ENCODE results near the gene KLF11.

Gene KLF11

GRCh38 chr2:10063566-10063965 lies 20.2 kb downstream of the KLF11 start:
- DNase-seq (ENCODE audit: insufficient read length) (no peak), FAIRE-seq (no peak)
- TF ChIP-seq TAF1 (IDR thresholded peaks at IDR 0.05; ENCODE audit: borderline replicate concordance, low read depth, low read length) = no peak
- no peak for TF ChIP-seq POLR2A (IDR thresholded peaks at IDR 0.05; ENCODE audit: low read depth, low read length)
- no peak for TF ChIP-seq POLR2AphosphoS5 (IDR thresholded peaks at IDR 0.05; ENCODE audit: low read depth, low read length)

- FAIRE-seq (no peak), DNase-seq (ENCODE audit: insufficient read length) (no peak)
- TF ChIP-seq POLR2AphosphoS5 (IDR thresholded peaks at IDR 0.05; ENCODE audit: low read depth, low read length) (no peak), POLR2A (IDR thresholded peaks at IDR 0.05; ENCODE audit: low read depth, low read length) (no peak), TAF1 (IDR thresholded peaks at IDR 0.05; ENCODE audit: borderline replicate concordance, low read depth, low read length) (no peak)
Measured at GRCh38 chr2:10064932-10065772, 21.8 kb downstream of the KLF11 start.

- no peak for FAIRE-seq
- no peak for TF ChIP-seq POLR2AphosphoS5 (IDR thresholded peaks at IDR 0.05; ENCODE audit: low read depth, low read length)
- no peak for DNase-seq (ENCODE audit: insufficient read length)
Measured at GRCh38 chr2:10065773-10066055, 22.4 kb downstream of the KLF11 start.

DNA sequence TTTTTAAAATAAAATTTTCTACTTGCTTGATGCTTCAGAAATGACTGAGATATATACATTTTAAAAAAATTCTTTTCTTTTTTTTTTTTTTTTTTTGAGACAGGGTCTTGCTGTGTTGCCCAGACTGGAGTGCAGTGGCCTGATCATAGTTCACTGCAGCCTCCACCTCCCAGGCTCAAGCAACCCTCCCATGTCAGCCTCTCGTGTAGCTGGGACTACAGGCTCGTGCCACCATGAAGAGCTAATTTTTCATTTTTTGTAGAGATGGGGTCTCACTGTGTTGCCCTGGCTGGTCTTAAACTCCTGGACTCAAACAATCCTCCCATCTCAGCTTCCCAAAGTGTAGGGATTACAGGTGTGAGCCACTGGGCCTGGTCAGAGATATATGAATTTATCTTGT lies 24.0 kb downstream of the KLF11 start:
- FAIRE-seq (no peak), DNase-seq (ENCODE audit: insufficient read length) (no peak)
- TF ChIP-seq POLR2A (IDR thresholded peaks at IDR 0.05; ENCODE audit: low read depth, low read length) (no peak), POLR2AphosphoS5 (IDR thresholded peaks at IDR 0.05; ENCODE audit: low read depth, low read length) (no peak), TAF1 (IDR thresholded peaks at IDR 0.05; ENCODE audit: borderline replicate concordance, low read depth, low read length) (no peak)

- TF ChIP-seq POLR2AphosphoS5 (IDR thresholded peaks at IDR 0.05; ENCODE audit: low read depth, low read length) (no peak), POLR2A (IDR thresholded peaks at IDR 0.05; ENCODE audit: low read depth, low read length) (no peak), TAF1 (IDR thresholded peaks at IDR 0.05; ENCODE audit: borderline replicate concordance, low read depth, low read length) (no peak)
- DNase-seq (ENCODE audit: insufficient read length) (no peak), FAIRE-seq (no peak)
Measured at GRCh38 chr2:10067881-10068280, 24.5 kb downstream of the KLF11 start.

DNA sequence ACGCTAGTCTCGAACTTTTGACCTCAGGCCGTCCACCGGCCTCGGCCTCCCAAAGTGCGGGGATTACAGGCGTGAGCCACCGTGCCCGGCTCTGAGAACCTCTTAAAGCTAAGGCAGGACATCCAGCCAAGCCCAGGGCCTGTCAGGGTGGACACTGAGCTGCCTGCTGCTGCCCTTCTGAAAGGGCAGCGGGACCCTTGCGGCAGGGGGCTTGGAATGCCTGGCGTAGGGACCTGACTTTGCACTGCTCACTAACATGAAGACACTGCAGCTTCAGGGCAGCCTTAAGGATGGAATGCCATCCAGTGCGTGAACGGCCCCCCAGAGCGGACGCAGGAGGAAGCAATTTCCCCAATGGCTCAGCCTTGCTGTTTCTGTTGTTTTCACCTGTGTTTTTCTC lies 27.8 kb downstream of the KLF11 start:
- no peak for DNase-seq (ENCODE audit: insufficient read length)
- FAIRE-seq = no peak

DNA sequence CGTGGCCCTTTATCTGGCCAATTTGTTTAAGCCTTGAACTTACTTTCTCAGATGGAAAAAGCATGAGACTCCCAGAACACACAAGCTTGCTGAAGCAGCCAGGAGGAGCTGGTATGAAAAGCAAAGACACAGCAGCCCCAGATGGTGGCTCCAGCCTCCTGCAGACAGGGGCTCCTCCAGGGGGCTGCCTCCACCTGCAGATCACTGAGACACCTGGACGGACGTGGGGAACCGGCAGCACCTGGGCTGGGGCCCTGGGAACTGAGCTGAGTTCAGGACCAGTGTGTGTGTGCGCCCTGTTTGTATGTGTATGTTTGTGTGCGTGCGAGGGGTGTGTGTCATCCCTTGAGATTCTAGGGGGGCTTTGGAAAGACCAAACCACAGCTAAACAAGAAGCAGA lies 28.2 kb downstream of the KLF11 start:
- no peak for DNase-seq (ENCODE audit: insufficient read length)
- FAIRE-seq = no peak
- TF ChIP-seq POLR2A (IDR thresholded peaks at IDR 0.05; ENCODE audit: low read depth, low read length) (no peak), TAF1 (IDR thresholded peaks at IDR 0.05; ENCODE audit: borderline replicate concordance, low read depth, low read length) (no peak), POLR2AphosphoS5 (IDR thresholded peaks at IDR 0.05; ENCODE audit: low read depth, low read length) (no peak)

More for the DNA sequence above, 27.8 kb downstream of the KLF11 start:
- no peak for TF ChIP-seq TAF1 (IDR thresholded peaks at IDR 0.05; ENCODE audit: borderline replicate concordance, low read depth, low read length)
- TF ChIP-seq POLR2A (IDR thresholded peaks at IDR 0.05; ENCODE audit: low read depth, low read length) = no peak
- no peak for TF ChIP-seq POLR2AphosphoS5 (IDR thresholded peaks at IDR 0.05; ENCODE audit: low read depth, low read length)

- DNase-seq (ENCODE audit: insufficient read length) (peak; percentile 89), FAIRE-seq (peak; percentile 99)
- TF ChIP-seq TAF1 (IDR thresholded peaks at IDR 0.05; ENCODE audit: borderline replicate concordance, low read depth, low read length) = no peak
Measured at GRCh38 chr2:10072656-10073480, 29.5 kb downstream of the KLF11 start.

DNA sequence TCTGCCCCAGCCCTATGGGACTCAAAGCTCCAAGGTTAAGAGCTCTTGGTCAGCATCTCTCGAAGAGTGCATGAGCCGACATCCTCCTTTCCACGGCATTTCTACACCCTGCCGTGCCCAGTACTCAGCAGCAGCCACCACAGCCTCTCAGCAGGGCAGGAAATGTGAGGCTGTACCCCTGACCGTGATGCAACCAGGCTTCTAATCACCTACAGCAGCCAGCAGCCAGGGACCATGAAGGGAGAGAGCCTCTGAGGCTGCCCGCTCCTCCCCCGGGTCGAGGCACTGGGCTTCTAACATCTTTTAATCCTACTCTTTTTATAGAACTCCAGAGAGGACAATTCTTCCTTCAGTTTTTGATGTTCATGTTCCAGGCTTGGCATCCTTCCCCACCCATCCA lies 30.4 kb downstream of the KLF11 start:
- FAIRE-seq (peak; percentile 48), DNase-seq (ENCODE audit: insufficient read length) (no peak)
- TF ChIP-seq POLR2A (IDR thresholded peaks at IDR 0.05; ENCODE audit: low read depth, low read length) (no peak), POLR2AphosphoS5 (IDR thresholded peaks at IDR 0.05; ENCODE audit: low read depth, low read length) (no peak), TAF1 (IDR thresholded peaks at IDR 0.05; ENCODE audit: borderline replicate concordance, low read depth, low read length) (no peak)

GRCh38 chr2:10075101-10075500 lies 31.8 kb downstream of the KLF11 start:
- DNase-seq (ENCODE audit: insufficient read length) (no peak), FAIRE-seq (no peak)
- TF ChIP-seq POLR2AphosphoS5 (IDR thresholded peaks at IDR 0.05; ENCODE audit: low read depth, low read length) = no peak
- no peak for TF ChIP-seq POLR2A (IDR thresholded peaks at IDR 0.05; ENCODE audit: low read depth, low read length)
- TF ChIP-seq TAF1 (IDR thresholded peaks at IDR 0.05; ENCODE audit: borderline replicate concordance, low read depth, low read length) = no peak

DNA sequence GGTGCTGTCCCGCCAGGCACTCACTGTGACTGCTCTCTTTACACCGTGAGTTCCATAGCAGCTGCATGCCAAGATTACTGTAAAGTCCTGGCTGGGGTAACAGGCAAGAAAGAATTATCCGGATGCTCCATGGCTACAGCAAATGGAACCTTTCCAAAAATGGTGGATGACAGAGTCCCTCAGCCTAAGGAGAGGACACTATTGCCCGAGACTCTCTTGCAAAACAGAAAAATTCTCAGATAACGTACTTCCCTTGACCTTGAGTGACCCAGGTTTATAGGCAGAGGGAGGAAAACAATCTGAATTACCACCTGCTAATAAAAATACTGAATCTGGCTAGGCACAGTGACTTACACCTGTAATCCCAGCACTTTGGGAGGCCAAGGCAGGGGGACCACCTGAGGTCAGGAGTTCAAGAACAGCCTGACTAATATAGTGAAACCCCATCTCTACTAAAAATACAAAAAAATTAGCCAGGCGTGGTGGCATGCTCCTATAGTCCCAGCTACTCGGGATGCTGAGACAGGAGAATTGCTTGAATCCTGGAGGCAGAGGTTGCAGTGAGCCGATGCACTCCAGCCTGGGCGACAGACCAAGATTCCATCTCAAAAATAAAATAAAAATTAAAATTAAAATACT lies 32.3 kb downstream of the KLF11 start:
- DNase-seq (ENCODE audit: insufficient read length) (no peak), FAIRE-seq (peak; percentile 80)
- TF ChIP-seq TAF1 (IDR thresholded peaks at IDR 0.05; ENCODE audit: borderline replicate concordance, low read depth, low read length) (no peak), POLR2A (IDR thresholded peaks at IDR 0.05; ENCODE audit: low read depth, low read length) (no peak), POLR2AphosphoS5 (IDR thresholded peaks at IDR 0.05; ENCODE audit: low read depth, low read length) (no peak)

DNA sequence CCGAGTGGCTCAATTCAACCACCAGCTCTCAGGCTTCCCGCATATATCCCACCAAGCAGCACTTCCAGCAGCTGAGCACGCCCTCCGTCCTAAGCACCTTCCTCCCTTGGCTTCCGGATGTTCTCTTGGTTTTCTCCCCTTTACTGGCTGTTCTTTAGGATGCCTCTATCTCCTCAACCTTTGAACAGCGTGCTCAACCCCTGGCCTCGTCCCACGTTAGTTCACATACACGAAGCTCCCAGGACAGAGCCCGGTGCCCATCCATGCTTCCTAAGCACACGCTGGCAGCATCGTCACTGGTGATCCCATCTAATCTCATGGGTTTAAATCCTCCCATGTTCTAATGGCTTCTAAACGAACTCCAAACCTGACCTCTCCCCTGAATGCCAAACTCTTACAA lies 33.2 kb downstream of the KLF11 start:
- no peak for TF ChIP-seq TAF1 (IDR thresholded peaks at IDR 0.05; ENCODE audit: borderline replicate concordance, low read depth, low read length)
- TF ChIP-seq POLR2AphosphoS5 (IDR thresholded peaks at IDR 0.05; ENCODE audit: low read depth, low read length) = no peak
- no peak for TF ChIP-seq POLR2A (IDR thresholded peaks at IDR 0.05; ENCODE audit: low read depth, low read length)

More for the DNA sequence above, 33.2 kb downstream of the KLF11 start:
- FAIRE-seq (no peak), DNase-seq (ENCODE audit: insufficient read length) (no peak)
